GM18507 (cell line): ENCODE measurements around the gene R3HDM4.
"Not testable (repeated sequence)": the region's sequence is repeated elsewhere in the genome, so short reads cannot be mapped to it uniquely, and the experiment has no call there.

Source experiments
- DNase-seq: peaks from one replicate; pipeline ENCODE4 v3.0.0; 2011; ENCODE audit warnings: low read depth; ENCODE audit not compliant: insufficient read length; ENCODE audit errors: extremely low spot score
- FAIRE-seq: peaks from 2 replicates; lab custom pipeline; 2011; peaks lifted over from hg19 to GRCh38; lab: Jason Lieb, UNC

R3HDM4 gene

DNA sequence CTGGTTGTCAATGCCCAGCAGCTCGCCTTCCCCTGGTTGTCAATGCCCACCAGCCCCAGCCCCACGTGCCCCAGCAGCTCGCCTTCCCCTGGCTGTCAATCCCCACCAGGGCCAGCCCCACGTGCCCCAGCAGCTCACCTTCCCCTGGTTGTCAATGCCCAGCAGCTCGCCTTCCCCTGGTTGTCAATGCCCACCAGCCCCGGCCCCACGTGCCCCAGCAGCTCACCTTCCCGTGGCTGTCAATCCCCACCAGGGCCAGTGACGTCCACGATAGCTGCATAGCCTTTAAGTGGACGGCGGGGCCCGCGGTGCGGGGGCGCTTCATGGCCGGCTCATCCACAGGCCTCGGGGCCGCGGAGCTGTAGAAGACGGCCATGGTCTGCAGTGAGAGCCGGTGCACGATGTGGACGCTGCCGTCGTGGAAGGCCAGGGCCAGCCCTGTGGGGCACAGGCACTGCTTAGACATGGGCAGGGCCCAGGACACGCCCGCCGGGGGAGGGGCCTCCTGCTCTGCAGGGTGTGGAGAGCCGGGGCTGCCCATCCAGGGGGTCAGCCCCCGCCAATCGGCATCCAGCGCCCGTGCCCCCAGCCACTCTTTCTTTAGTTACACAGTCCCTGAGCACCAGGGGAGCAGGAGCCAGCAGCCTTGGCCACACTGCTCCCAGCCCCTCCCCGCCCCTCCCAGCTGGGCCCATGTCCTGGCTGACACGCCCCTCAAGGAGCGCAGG lies 33.1 kb downstream of the R3HDM4 start:
- FAIRE-seq = no peak

DNA sequence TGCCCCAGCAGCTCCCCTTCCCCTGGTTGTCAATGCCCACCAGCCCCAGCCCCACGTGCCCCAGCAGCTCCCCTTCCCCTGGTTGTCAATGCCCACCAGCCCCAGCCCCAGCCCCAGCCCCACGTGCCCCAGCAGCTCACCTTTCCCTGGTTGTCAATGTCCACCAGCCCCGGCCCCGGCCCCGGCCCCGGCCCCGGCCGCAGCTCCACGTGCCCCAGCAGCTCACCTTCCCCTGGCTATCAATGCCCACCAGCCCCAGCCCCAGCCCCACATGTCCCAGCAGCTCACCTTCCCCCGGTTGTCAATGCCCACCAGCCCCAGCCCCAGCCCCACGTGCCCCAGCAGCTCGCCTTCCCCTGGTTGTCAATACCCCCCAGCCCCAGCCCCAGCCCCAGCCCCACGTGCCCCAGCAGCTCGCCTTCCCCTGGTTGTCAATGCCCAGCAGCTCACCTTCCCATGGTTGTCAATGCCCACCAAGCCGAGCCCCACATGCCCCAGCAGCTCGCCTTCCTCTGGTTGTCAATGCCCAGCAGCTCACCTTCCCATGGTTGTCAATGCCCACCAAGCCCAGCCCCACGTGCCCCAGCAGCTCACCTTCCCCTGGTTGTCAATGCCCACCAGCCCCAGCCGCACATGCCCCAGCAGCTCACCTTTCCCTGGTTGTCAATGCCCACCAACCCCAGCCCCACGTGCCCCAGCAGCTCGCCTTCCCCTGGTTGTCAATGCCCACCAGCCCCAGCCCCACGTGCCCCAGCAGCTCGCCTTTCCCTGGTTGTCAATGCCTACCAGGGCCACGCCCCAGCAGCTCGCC lies 34.1 kb downstream of the R3HDM4 start:
- not testable (repeated sequence) for FAIRE-seq, DNase-seq

More for the DNA sequence above, 33.1 kb downstream of the R3HDM4 start:
- DNase-seq = no peak

DNA sequence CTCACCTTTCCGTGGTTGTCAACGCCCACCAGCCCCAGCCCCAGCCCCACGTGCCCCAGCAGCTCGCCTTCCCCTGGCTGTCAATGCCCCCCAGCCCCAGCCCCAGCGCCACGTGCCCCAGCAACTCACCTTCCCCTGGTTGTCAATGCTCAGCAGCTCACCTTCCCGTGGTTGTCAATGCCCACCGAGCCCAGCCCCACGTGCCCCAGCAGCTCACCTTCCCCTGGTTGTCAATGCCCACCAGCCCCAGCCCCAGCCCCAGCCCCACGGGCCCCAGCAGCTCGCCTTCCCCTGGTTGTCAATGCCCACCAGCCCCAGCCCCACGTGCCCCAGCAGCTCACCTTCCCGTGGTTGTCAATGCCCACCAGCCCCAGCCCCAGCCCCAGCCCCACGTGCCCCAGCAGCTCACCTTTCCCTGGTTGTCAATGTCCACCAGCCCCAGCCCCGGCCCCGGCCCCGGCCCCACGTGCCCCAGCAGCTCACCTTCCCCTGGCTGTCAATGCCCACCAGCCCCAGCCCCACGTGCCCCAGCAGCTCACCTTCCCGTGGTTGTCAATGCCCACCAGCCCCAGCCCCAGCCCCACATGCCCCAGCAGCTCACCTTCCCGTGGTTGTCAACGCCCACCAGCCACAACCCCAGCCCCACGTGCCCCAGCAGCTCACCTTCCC lies 34.9 kb downstream of the R3HDM4 start:
- not testable (repeated sequence) for DNase-seq, FAIRE-seq

DNA sequence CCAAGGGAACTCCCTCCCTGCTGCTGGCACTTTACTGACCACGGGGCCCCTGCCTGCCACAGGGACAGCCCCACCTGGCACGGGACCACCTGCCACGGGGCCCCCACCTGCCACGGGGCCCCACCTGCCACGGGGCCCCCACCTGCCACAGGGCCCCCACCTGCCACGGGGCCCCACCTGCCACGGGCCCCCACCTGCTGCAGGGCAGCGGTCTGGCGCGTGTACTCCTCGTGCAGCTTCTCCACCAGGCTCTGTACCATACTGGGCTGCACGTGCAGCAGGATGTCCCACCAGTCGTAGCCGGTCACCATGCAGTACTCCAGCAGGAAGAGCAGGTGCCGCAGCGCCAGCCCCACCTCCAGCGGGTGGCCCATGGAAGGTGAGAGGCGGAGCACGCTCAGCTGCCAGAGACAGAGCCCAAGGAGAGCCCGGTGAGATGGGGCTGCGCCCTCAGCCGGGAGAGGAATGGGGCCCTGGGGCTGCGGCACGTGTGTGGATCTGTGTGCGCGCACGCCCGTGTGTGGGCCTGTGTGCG lies 36.2 kb downstream of the R3HDM4 start:
- no peak for FAIRE-seq
- DNase-seq = no peak

DNA sequence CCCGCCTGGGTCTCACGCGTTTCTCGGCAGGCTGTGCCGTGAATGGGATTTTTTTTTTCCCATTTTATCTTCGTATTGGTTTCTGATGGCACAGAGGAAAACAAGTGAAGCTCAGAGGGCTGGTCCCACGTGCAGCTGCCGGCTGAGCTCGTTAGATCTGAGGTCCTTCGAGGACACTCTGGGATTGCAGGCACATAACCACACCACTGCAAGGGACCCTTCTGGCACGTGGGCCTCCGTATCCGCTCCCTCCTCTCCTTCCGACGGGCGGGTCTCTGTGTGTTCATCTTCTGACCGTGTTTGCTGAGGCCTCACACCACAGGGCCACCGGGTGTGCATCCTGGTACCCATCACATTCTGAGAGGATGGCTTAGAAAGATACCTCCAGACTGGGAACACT lies 36.9 kb downstream of the R3HDM4 start:
- no peak for FAIRE-seq
- no peak for DNase-seq

DNA sequence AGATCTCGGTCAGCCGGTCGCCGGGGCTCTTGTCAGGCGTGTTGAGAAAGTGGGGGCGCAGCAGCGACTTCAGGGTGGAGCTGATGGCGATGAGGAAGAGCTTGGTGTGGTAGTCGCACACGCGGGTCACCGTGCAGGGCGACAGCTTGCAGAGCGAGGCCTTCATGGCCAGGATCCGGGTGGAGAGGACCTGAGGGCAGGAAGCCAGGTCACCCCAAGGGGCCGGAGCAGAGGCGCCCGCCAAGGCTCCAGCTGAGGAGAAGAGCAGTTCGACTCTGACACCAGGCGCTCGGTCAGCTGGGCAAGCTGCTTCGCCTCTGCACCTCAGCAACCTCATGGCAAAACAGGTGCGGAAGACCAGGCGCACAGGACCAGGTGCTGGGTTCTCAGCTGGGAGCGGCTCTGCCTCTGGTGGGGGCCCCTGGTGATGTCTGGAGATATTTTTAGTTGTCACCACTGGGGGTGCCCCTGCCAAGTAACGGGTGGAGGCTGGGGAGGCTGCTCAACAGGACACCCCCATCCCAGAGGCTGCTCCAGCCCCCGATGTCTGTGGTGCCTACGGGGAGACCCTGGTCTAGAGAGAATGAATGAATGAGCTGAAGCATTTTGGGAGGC lies 37.6 kb downstream of the R3HDM4 start:
- DNase-seq = no peak
- no peak for FAIRE-seq

DNA sequence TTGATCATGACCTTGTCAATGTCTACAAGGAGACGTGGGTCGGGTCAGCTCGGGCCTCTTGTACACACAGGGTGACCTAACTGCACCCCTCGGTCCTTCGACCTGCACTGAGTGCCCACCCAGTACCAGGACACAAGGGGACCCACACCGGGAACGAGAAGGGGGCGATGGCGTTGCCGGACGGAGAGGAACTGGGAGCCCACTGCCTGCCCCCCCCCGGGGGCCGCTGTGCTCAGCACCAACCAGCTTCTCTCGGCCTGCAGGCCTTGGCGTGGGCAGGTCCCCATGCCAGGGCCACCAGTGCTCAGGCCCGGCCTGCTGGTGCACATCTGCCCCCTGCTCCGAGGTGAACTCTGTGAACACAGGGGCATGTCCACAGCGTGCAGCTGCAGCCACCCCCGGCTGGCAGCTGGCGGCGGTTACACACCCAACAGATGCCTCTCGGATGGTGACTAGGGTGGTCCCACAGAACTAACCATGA lies 39.4 kb downstream of the R3HDM4 start:
- no peak for DNase-seq
- FAIRE-seq = no peak

DNA sequence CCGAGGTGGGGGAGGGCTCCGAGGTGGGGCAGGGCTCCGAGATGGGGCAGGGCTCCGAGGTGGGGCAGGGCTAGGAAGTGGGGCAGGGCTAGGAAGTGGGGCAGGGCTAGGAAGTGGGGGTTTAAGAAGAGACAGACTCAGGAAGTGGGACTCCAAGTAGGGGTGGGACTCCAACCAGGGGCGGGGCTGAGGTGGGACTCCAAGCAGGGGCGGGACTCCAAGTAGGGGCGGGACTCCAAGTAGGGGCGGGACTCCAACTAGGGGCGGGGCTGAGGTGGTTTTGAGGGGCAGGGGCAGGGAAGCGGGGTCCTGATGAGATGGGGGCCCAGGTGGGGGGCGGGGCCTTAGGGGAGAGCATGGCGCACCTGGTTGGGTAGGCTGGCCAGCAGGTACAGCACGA lies 39.9 kb downstream of the R3HDM4 start:
- peak; percentile 58 for DNase-seq
- no peak for FAIRE-seq

DNA sequence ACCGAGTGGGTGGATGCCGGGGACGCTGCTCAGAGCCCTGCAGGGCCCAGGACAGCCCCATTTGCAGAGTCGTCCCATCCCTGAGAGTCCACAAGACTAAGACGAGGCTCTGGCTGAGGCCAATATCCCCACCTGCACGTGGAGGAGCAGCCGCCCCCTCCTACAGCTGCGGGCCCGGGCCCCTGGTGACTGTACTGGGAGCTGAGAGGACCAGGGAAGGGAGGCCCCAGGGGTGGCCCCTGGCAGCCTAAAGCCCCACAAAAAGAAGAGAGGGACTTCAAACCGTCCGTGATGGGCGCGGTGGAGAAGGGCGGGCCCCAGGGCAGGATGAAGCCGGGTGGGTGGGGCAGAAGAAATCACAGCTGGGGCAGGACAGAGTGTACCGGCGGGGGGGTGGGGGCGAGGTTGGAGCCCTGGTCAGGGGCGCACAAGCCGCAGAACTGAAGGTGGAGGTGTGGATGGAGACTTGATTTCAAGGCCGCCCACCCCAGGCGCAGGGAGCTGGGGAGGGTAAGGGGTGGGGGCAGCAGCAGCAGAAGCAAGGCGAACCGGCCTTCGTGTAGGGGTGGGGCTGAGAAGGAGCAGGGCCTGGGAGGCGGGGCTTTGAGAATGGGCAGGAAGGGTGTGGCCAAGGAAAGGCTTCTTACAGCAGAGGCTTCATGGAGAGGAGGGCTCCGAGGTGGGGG lies 40.6 kb downstream of the R3HDM4 start:
- FAIRE-seq (peak; percentile 88), DNase-seq (peak; percentile 67)

DNA sequence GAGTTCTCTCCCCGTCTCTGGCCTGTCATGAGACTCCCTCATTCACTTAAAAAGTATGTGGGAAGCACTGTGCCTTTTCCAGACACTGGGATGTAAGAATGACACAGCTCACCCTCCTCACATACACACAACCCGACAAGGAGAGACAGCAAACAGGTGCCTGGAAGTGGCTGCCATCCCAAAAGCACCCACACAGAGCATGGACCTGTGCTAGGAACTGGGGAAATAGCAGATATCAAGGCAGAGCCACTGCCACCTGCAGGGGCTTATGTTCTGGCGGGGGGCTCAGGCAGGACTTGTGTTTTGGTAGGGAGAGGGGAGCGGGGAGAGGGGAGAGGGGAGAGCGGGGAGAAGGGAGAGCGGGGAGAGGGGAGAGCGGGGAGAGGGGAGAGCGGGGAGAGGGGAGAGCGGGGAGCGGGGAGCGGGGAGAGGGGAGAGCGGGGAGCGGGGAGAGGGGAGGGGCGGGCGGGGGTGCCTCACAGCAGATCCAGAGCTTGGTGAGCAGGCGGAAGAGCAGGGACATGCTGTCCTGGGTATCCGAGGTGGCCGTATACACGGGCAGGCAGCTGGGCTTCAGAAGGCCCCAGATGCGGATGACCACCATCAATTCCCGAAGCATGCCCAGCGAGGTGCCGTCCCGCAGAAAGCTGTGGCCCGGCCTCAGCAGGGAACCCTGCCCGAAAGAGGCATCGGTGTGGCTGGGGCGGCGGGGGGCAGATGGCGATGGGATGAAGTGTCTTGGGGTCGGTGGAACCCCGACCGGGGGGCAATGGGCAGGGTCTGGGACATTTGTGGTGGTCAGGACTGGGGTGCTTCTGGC lies 41.4 kb downstream of the R3HDM4 start:
- no peak for FAIRE-seq
- no peak for DNase-seq

DNA sequence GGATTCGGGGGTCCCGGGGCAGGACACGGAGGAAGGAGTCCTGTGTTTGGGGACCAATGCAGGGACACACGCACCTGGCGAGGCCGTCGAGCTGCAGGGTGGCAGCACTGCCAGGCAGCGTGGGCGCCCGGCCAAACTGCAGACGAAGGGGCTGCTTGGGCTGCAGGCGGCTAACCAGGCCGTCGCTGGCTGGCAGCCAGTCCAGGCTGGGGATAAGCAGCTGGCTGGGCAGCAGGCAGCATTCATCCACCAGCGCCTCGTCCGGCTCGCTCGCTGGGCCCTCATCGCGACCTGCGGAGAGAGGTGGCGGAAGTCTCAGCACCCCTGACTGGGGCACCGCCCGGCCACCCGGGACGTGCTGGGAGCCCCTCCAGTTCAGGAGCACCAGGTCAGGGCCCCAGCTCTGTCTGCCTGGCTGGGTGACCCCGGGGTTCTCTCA lies 42.0 kb downstream of the R3HDM4 start:
- DNase-seq (no peak), FAIRE-seq (no peak)

DNA sequence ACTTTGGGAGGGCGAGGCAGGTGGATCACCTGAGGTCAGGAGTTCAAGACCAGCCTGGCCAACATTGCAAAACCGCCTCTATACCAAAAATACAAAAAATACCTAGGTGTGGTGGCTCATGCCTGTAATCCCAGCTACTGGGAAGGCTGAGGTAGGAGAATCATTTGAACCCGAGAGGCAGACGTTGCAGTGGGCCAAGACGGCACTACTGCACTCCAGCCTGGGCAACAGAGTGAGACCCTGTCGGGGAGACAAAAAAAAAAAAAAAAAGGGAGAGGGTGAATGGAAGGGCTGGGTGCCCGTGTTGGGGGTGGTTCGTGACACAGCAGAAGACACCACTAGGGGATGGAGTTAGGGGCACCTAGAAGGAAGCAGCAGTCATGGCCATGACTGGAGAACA lies 42.7 kb downstream of the R3HDM4 start:
- no peak for FAIRE-seq
- DNase-seq = no peak

DNA sequence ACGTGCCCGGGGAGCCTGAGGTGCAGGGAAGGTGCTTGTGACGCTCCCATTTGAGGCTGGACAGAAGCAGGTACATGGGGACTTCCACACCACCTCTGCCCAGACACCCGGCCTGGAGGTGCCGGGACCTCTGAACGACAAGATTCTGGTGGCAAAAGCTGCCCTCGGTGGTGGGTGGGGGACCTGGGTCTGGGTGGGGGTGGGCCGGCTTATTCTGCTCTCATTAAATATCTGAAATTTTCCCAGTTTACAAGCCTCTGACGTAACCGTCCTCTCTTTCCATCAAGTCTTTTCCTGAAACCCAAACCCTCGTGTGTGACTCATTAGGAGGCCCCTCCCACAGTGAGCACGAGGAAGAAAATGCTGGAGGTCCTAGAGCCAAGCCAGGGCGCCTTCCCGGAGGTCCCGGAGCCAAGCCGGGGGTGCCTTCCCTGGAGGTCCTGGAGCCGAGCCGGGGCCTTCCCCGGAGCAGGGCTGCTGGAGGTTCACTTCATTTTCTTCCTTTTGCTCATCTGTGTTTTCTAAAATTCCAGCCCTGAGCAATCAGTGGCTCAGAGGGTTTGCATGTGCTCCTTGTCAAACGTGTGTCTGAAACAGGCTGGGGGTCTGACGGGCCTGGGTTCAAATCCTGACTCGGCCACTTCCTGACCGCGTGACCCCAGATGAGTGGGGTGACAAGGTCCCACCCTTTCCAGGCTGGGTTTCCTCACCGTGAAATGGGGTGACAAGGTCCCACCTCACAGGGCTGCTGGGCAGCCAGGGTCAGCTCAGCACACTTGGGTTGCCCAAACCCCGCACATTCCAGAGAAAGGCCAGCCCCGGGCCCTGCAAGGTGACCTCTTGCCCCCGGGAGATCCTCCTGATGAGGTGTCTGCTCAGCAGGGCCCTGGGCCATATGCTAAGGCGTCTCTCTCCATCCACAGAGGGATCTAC lies 43.5 kb downstream of the R3HDM4 start:
- no peak for FAIRE-seq
- no peak for DNase-seq

DNA sequence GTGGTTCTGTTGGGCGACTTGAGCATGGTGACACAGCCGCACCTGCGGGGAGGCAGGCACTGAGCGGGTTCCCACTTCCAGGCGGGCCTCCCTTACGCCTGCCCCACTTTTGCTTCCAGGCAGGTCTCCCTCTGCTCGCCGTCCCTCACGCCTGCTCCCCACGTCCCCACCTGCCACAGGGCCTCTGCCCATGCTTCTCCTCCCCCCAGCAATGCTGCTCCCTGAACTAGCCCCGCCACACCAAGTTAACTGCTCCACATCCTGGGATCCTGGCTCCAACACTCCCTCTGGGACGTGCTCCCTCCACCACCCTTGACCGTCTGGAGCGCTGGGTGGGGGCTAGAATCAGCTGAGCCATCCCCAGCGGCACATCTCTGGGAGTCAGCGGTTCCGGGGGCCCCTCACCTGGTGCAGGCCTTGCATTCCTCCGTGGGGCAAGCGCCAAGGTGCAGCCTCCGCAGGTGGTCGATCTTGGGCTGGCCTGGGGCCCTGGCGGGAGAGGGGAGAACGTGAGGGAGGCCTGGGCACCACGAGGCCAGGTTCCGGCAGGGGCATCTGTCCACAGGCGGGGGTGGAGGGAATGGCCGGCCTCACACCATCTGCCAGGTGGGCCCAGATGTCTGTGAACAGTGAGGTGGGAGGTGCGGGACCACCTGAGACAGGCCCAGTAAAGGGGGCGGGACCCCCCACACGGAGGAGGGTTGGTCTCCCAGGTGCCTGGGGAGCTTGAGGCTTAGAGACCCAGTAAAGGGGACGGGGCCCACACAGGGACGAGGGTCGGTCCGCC lies 44.4 kb downstream of the R3HDM4 start:
- no peak for FAIRE-seq

DNA sequence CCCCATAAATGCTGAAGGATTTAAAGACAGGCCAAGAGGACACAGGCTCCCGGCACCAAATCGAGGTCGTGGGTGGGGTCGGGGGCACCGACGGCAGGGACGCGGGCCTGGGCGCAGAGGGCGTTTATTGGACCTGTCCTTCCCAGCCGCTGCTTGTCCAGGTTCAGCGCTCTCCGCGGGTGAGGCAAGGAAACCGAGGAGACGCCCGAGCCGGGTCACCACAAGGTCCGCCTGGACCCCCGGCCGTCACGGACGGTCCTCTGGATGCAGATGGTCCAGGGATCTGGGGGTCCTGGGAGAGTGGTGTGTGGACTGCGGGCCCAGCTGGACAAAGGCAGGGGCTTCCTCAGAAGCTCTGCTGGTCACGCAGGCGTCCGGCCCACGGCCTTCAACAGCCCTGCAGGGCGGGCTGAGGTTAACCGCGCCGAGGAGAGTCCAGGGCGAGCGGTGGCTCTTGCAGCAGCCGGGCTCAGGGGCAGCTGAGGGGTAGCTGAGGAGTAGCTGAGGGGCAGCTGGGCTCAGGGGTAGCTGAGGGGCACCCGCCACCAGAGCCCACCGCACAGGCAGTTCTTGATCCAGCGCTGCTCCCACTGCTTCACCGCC lies 45.1 kb downstream of the R3HDM4 start:
- no peak for DNase-seq
- no peak for FAIRE-seq

More for the DNA sequence above, 44.4 kb downstream of the R3HDM4 start:
- DNase-seq = no peak

DNA sequence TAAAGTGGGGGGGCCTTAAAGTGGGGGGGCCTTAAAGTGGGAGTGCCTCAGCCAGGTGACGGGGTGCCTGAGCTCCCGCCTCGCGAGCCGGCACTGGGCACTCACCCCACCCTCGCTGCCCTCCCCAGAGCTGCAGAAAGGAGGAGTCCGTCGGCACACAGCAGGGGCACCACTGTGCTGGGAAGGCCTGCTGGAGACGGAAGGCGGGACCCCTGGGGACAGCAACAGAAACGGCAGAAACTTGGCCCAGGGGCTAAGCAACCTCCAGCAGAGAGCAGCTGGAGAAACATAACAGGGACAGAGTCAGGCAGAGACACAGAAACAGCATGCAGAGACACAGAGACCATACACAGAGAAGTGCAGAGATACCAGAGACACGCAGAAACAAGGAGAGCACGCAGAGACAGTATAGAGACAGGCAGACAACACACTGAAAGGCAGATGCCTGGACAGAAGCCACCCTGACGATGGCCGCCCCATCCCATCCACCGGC lies 45.7 kb downstream of the R3HDM4 start:
- FAIRE-seq = no peak
- DNase-seq = no peak
